MCF 10A (cell line): Measurements from ENCODE around the gene ZFYVE21. TPM values are rescaled to one million over a fixed set of nuclear protein-coding genes. Genes with fewer than 3 reads are reported as not detected.

Experiments used
- BruUV-seq: library from RNA; stranded (reverse); fragments of 400-500 nt; replicated peaks from 2 replicates; lab custom pipeline; 2021; lab: Mats Ljungman, UMichigan
- CTCF ChIA-PET: fragments of 300-600 bp; sonication (Branson Sonifier 250); formaldehyde crosslinking; extraction: SDS; loops from one replicate; lab custom pipeline; 2021; ENCODE audit warnings: antibody characterized with exemption, inconsistent platforms; lab: Yijun Ruan, JAX
- POLR2A ChIA-PET: fragments of 300-600, 350-650 bp; sonication (Branson Sonifier 250); formaldehyde crosslinking; extraction: SDS; loops from one replicate; lab custom pipeline; 2020; ENCODE audit warnings: antibody characterized with exemption, inconsistent platforms; lab: Yijun Ruan, JAX
- DNase-seq: peaks from one replicate; pipeline ENCODE4 v3.0.0-alpha.2; 2018; ENCODE audit not compliant: unreplicated experiment
- H3K27ac Mint-ChIP-seq: one replicate; pipeline ENCODE4 v1.8.0; 2022; ENCODE audit warnings: mild to moderate bottlenecking, low read depth, mixed read lengths; ENCODE audit not compliant: unreplicated experiment
- H3K27me3 Mint-ChIP-seq: one replicate; pipeline ENCODE4 v1.8.0; 2022; ENCODE audit warnings: mixed read lengths; ENCODE audit not compliant: insufficient read depth, unreplicated experiment
- H3K36me3 Mint-ChIP-seq: one replicate; pipeline ENCODE4 v1.8.0; 2022; ENCODE audit warnings: mild to moderate bottlenecking, moderate library complexity, mixed read lengths; ENCODE audit not compliant: insufficient read depth, unreplicated experiment
- H3K4me1 Mint-ChIP-seq: one replicate; pipeline ENCODE4 v1.8.0; 2022; ENCODE audit warnings: mixed read lengths; ENCODE audit not compliant: insufficient read depth, unreplicated experiment
- H3K4me3 Mint-ChIP-seq: one replicate; pipeline ENCODE4 v1.8.0; 2022; ENCODE audit warnings: mild to moderate bottlenecking, moderate library complexity, mixed read lengths; ENCODE audit not compliant: unreplicated experiment
- H3K9me3 Mint-ChIP-seq: one replicate; pipeline ENCODE4 v1.8.0; 2022; ENCODE audit warnings: mixed read lengths; ENCODE audit not compliant: unreplicated experiment
- CTCF ChIP-seq: fragments of 200-600 bp; IDR thresholded peaks from one replicate; pipeline ENCODE4 v1.8.0; 2022; ENCODE audit warnings: antibody characterized with exemption, mild to moderate bottlenecking; ENCODE audit not compliant: unreplicated experiment
- intact Hi-C: fragments of 100-400 bp; cut with micrococcal nuclease; formaldehyde crosslinking; loops from 2 replicates; pipeline ENCODE4 v1.14.1; 2022
- total RNA-seq: library from RNA; stranded (reverse); gene quantifications from 2 replicates; pipeline ENCODE4 v1.2.3, GENCODE V29; 2022

Gene ZFYVE21
- total RNA-seq, 1 experiment from 2014 or later, result 35.5 TPM

GRCh38 chr14:103735815-103736545 lies 20.4 kb downstream of the ZFYVE21 start:
- no TSS peak for BruUV-seq
- no peaks in the 10 kb centered on the region for H3K27me3 Mint-ChIP-seq
- CTCF ChIA-PET, result no interaction called here
- H3K4me3 Mint-ChIP-seq, result no peak overlapping the region
- DNase-seq, result no peak
- no peak for TF ChIP-seq CTCF
- no peaks in the 10 kb centered on the region for H3K4me1 Mint-ChIP-seq
- no peaks in the 10 kb centered on the region for H3K9me3 Mint-ChIP-seq
- intact Hi-C loops, result no loop called here
- H3K27ac Mint-ChIP-seq, result no peak overlapping the region
- peaks cover 66% of the 10 kb centered on the region for H3K36me3 Mint-ChIP-seq
- POLR2A ChIA-PET, result interaction anchor here (0.7 to 0.8 kb wide), 3 partner anchors 10 to 1341 kb away, joined by 3 read pairs; partner anchors contain the start of genes XRCC3 and ZFYVE21

GRCh38 chr14:103736546-103737431 lies 21.2 kb downstream of the ZFYVE21 start:
- Mint-ChIP-seq H3K36me3 (peaks cover 67% of the 10 kb centered on the region), H3K4me1 (no peaks in the 10 kb centered on the region), H3K27ac (no peak overlapping the region), H3K4me3 (no peak overlapping the region), H3K9me3 (no peaks in the 10 kb centered on the region), H3K27me3 (no peaks in the 10 kb centered on the region)
- no peak for TF ChIP-seq CTCF
- no TSS peak for BruUV-seq
- ChIA-PET CTCF (no interaction called here), POLR2A (interaction anchor here (0.7 to 0.8 kb wide), 3 partner anchors 10 to 1340 kb away, joined by 3 read pairs; partner anchors contain the start of genes XRCC3 and ZFYVE21)
- intact Hi-C loops, result no loop called here
- DNase-seq, result no peak

GRCh38 chr14:103737432-103738045 lies 21.9 kb downstream of the ZFYVE21 start:
- no peak for TF ChIP-seq CTCF
- intact Hi-C loops, result no loop called here
- POLR2A ChIA-PET, result interaction anchor here (1.4 kb wide), 1 partner anchor 65 kb away, joined by 3 read pairs; no protein-coding TSS in a partner anchor
- no TSS peak for BruUV-seq
- CTCF ChIA-PET, result interaction anchor here (0.7 kb wide), 1 partner anchor 56 kb away, joined by 3 read pairs; no protein-coding TSS in a partner anchor
- peaks cover 67% of the 10 kb centered on the region for H3K36me3 Mint-ChIP-seq
- no peaks in the 10 kb centered on the region for H3K4me1 Mint-ChIP-seq
- no peak overlapping the region for H3K27ac Mint-ChIP-seq
- no peak for DNase-seq
- no peaks in the 10 kb centered on the region for H3K9me3 Mint-ChIP-seq
- no peak overlapping the region for H3K4me3 Mint-ChIP-seq
- no peaks in the 10 kb centered on the region for H3K27me3 Mint-ChIP-seq

GRCh38 chr14:103738166-103738565 lies 22.6 kb downstream of the ZFYVE21 start:
- Mint-ChIP-seq H3K27ac (no peak overlapping the region), H3K4me1 (no peaks in the 10 kb centered on the region), H3K36me3 (peaks cover 62% of the 10 kb centered on the region), H3K4me3 (no peak overlapping the region), H3K27me3 (no peaks in the 10 kb centered on the region), H3K9me3 (no peaks in the 10 kb centered on the region)
- no peak for DNase-seq
- ChIA-PET CTCF (no interaction called here), POLR2A (interaction anchor here (1.4 kb wide), 1 partner anchor 64 kb away, joined by 3 read pairs; no protein-coding TSS in a partner anchor)
- intact Hi-C loops, result no loop called here
- BruUV-seq, result no TSS peak
- no peak for TF ChIP-seq CTCF
